BLaER1 (cell line): ENCODE data around the gene ATP23.

Experiments used
- H3K27ac ChIP-seq: shearing (Covaris generic); formaldehyde crosslinking; 2 replicates; pipeline ENCODE4 v1.8.1; 2022
- H3K27me3 ChIP-seq: shearing (Covaris generic); formaldehyde crosslinking; 2 replicates; pipeline ENCODE4 v1.8.1; 2022
- H3K36me3 ChIP-seq: shearing (Covaris generic); formaldehyde crosslinking; 2 replicates; pipeline ENCODE4 v1.8.1; 2022
- H3K4me1 ChIP-seq: shearing (Covaris generic); formaldehyde crosslinking; 2 replicates; pipeline ENCODE4 v1.8.1; 2022
- H3K4me2 ChIP-seq: shearing (Covaris generic); formaldehyde crosslinking; 2 replicates; pipeline ENCODE4 v1.8.1; 2022
- H3K4me3 ChIP-seq: shearing (Covaris generic); formaldehyde crosslinking; 2 replicates; pipeline ENCODE4 v1.8.1; 2022
- H3K9ac ChIP-seq: shearing (Covaris generic); formaldehyde crosslinking; 2 replicates; pipeline ENCODE4 v1.8.1; 2022
- H3K9me3 ChIP-seq: shearing (Covaris generic); formaldehyde crosslinking; 2 replicates; pipeline ENCODE4 v1.8.1; 2022
- H4K20me1 ChIP-seq: shearing (Covaris generic); formaldehyde crosslinking; 2 replicates; pipeline ENCODE4 v1.8.1; 2022
- Cebpa-rat ChIP-seq: shearing (Covaris generic); IDR thresholded peaks from 2 replicates; pipeline ENCODE4 v1.8.1; 2022

The ATP23 gene

DNA sequence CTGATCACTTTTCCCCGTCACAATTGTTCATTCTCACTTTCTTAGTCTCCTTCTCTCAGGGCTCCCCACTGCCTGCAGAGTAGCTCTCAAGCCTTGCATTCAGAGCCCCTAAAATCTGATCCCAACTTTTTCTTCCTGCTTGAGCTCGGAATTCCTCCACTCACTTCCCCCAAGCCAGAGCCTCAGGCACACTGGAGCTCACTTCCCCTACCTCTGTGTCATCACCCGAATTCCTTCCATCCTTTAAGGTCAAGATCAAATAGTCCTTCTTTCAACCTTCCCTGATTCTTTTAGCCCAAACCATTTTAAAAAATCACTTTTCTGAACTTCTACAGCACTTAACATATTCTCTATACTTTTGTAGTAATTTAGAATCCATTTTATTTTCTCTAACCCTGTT lies 34.1 kb upstream of the ATP23 start:
- Histone ChIP-seq H3K27me3 (no peaks in the 10 kb centered on the region), H3K4me3 (no peak overlapping the region), H3K36me3 (no peaks in the 10 kb centered on the region), H4K20me1 (no peaks in the 10 kb centered on the region), H3K27ac (no peak overlapping the region), H3K9me3 (no peaks in the 10 kb centered on the region), H3K9ac (no peak overlapping the region), H3K4me1 (peaks cover 3% of the 10 kb centered on the region; the same call in 1 of the 2 replicates), H3K4me2 (no peak overlapping the region)
- no peak for TF ChIP-seq Cebpa-rat

DNA sequence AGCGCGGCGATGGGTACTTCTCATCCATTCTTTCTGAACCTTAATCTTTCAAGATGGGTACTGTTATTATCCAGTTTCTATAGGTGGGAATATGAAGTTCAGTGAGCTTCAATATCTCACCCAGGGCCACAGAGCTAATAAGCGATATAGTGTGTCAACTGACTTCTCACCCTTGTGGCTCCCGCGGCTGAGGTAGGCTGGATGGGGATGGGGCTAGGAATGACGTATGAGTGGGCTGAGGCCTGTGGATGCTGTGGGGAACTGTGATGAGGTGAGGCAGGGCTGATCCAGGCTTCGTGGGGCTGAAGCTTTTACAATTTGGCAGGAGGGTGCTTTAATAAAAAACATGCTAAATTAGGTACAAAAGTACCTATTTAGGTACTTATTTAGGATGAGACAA lies 32.9 kb upstream of the ATP23 start:
- Histone ChIP-seq H3K4me3 (no peak overlapping the region), H3K4me2 (no peak overlapping the region), H4K20me1 (no peaks in the 10 kb centered on the region), H3K36me3 (no peaks in the 10 kb centered on the region), H3K9me3 (no peaks in the 10 kb centered on the region), H3K27me3 (no peaks in the 10 kb centered on the region), H3K4me1 (peaks cover 3% of the 10 kb centered on the region; the same call in 1 of the 2 replicates), H3K9ac (no peak overlapping the region), H3K27ac (no peak overlapping the region)
- no peak for TF ChIP-seq Cebpa-rat

DNA sequence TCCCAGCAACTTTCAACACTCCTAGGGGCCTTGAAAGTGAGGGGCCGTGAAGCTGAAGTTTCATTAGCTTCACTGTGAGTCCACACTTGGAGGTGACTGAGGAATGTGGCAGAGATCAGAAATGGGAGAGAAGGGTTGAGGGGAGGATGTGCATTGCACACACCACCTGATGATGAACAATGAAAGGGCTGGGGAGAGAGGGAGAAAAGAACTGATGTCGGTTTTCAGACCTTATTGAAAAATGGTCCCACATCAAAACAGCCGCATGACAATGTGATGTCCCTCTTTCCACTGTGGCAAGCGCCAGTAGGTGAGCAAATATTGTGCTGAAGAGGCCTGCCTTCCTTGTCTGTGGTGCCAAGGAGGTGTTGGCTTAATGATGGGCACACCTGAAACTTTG lies 32.3 kb upstream of the ATP23 start:
- no peak overlapping the region for H3K9ac ChIP-seq

DNA sequence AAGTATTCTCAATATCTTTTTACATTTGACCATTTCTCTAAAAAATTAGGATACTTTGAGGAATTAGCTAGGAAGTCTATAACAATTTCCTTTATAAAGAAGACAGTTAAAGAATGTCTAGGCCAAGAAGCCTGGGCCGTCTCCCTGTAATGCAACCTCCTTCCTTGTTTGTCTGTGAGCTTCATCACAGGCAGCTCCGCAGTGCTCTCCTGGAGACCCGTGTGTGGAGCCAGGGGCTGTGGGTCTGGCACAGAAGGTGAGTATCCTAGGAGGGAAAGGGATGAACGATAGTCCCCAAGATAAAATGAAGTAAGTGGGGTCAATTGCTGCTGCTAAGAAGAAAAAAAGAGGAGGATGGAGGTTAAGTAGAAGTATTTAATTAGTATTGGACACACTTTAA lies 31.8 kb upstream of the ATP23 start:
- no peak overlapping the region for H3K4me2 ChIP-seq
- no peak overlapping the region for H3K9ac ChIP-seq
- no peaks in the 10 kb centered on the region for H3K27me3 ChIP-seq
- TF ChIP-seq Cebpa-rat, result no peak
- no peak overlapping the region for H3K4me3 ChIP-seq
- H3K4me1 ChIP-seq, result peaks cover 3% of the 10 kb centered on the region; the same call in 1 of the 2 replicates
- no peak overlapping the region for H3K27ac ChIP-seq
- no peaks in the 10 kb centered on the region for H4K20me1 ChIP-seq
- H3K36me3 ChIP-seq, result no peaks in the 10 kb centered on the region
- H3K9me3 ChIP-seq, result no peaks in the 10 kb centered on the region

More for the DNA sequence above, 32.3 kb upstream of the ATP23 start:
- Histone ChIP-seq H3K4me2 (no peak overlapping the region), H3K27me3 (no peaks in the 10 kb centered on the region), H3K4me3 (no peak overlapping the region), H3K4me1 (peaks cover 3% of the 10 kb centered on the region; the same call in 1 of the 2 replicates), H3K27ac (no peak overlapping the region), H3K9me3 (no peaks in the 10 kb centered on the region), H3K36me3 (no peaks in the 10 kb centered on the region), H4K20me1 (no peaks in the 10 kb centered on the region)
- no peak for TF ChIP-seq Cebpa-rat

DNA sequence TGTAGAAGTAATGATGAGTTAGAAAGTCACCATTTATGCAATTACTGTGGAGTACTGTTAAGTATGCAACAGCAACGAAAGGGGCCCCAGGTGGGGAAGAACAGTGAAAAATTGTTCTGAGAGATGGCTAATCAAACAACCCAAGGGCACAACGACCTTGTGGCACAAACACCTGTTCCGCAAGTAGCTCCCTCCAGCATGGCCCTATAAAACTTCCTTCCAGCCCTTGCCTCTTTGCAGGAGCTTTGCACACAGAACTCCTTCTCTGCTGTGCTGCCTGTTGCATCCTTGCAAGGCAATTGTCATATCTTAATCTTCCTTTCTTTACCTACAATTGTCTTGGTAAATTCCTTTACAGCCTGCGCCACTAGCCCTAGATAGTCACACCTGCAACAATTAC lies 23.2 kb upstream of the ATP23 start:
- Histone ChIP-seq H3K9ac (no peak overlapping the region), H3K9me3 (no peaks in the 10 kb centered on the region), H3K4me1 (no peaks in the 10 kb centered on the region), H3K36me3 (no peaks in the 10 kb centered on the region), H3K4me2 (no peak overlapping the region), H4K20me1 (no peaks in the 10 kb centered on the region), H3K27me3 (no peaks in the 10 kb centered on the region), H3K4me3 (no peak overlapping the region), H3K27ac (no peak overlapping the region)
- TF ChIP-seq Cebpa-rat, result no peak

DNA sequence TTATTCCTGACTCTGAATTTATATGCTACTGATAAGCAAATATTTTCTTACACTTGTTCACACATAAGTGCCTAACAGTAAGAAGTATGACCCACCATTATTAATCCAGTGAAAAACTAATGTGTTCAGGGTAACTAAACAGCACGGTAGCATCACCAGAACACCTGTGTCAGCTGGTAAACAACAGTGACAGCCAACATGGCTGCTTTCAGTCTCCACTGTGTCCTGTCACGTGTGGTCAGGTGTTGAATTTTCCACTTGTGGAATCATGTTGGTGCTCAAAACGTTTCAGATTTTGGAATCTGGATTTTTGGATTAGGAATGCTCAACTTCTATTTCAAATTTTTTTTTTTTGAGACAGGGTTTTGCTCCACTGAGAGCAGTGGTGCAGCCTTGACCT lies 14.3 kb upstream of the ATP23 start:
- Histone ChIP-seq H4K20me1 (no peaks in the 10 kb centered on the region), H3K9ac (no peak overlapping the region), H3K4me2 (no peak overlapping the region), H3K36me3 (peaks cover 4% of the 10 kb centered on the region), H3K27ac (no peak overlapping the region), H3K4me3 (no peak overlapping the region), H3K27me3 (no peaks in the 10 kb centered on the region), H3K4me1 (peaks cover 9% of the 10 kb centered on the region), H3K9me3 (no peaks in the 10 kb centered on the region)
- no peak for TF ChIP-seq Cebpa-rat

DNA sequence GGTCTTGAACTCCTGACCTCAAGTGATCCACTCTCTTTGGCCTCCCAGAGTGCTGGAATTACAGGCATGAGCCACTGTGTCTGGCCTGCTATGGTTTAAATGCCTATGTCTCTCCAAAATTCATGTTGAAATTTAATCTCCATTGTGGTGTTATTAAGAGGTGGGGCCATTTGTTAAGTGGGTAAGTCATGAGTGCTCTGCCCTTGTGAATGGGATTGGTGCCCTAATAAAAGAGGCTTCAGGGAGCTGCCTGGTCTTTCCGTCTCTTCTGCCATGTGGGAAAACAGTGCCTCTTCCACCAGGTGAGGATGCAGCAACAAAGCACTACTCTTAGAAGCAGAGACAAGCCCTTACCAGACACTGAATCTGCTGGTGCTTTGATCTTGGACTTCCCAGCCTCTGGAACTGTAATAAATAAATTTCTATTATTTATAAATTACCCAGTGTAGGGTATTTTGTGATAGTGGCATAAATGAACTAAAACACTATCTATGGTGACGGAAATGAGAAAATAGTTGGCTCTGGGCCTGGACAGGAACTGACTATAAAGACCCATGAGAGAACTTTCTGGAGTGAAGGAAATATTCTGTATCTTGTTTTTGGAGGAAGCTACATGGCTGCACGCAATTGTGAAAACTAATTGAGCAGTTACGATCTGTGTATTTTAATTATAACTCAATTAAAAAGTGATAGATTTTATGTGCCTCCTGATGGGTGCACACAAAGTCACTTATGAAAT lies 12.1 kb upstream of the ATP23 start:
- H3K9me3 ChIP-seq, result no peaks in the 10 kb centered on the region
- no peak overlapping the region for H3K4me3 ChIP-seq
- H3K9ac ChIP-seq, result no peak overlapping the region
- no peak for TF ChIP-seq Cebpa-rat
- no peak overlapping the region for H3K27ac ChIP-seq
- no peak overlapping the region for H3K4me2 ChIP-seq
- no peaks in the 10 kb centered on the region for H3K27me3 ChIP-seq
- H3K36me3 ChIP-seq, result peaks cover 7% of the 10 kb centered on the region
- no peaks in the 10 kb centered on the region for H4K20me1 ChIP-seq
- H3K4me1 ChIP-seq, result peaks cover 20% of the 10 kb centered on the region

DNA sequence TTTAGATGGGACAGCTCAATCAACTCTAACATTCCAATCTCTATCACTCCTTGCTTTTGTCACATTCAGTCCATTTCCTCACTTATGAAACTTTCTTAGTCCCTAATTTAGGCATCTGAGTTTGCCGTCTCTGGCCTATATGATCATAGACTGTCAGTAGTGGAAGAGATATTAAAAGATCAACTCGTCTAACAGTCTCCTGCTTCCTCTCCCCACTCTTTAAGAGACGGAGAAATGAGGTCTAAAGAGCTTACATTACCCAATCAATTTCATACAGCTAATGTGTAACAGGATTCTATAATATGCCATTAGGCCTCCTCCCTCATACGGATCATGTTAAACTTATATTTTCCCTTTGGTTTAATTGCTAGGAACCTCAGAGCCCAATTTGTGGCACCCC lies 6.5 kb upstream of the ATP23 start:
- Histone ChIP-seq H3K27ac (peak overlapping the region; percentile 89), H3K27me3 (no peaks in the 10 kb centered on the region), H3K4me3 (peak overlapping the region; percentile 68), H4K20me1 (no peaks in the 10 kb centered on the region), H3K4me1 (peaks cover 24% of the 10 kb centered on the region), H3K4me2 (peak overlapping the region; percentile 80), H3K9me3 (no peaks in the 10 kb centered on the region), H3K36me3 (peaks cover 7% of the 10 kb centered on the region), H3K9ac (peak overlapping the region; percentile 78)
- no peak for TF ChIP-seq Cebpa-rat

DNA sequence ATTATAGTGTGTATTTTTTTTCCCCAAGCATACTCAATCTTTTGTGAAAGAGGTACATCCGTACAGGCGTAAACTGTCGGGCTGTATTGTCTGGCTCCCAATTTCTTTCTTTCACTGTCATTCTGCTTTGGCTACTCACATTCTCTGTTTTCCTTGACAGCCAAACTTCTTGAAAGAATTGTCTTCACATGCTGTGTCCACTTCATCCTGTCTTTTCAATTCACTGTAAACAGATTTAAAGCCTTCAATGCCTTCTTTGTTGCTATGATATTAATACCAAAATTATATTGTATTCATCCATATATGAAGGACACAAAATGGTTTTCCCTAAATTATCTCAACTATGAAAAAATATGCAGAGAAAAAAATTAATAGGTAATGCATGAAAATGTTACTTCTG lies 6.0 kb upstream of the ATP23 start:
- H3K27ac ChIP-seq, result peak overlapping the region; percentile 89
- H3K4me3 ChIP-seq, result peak overlapping the region; percentile 68
- H3K4me2 ChIP-seq, result peak overlapping the region; percentile 80

DNA sequence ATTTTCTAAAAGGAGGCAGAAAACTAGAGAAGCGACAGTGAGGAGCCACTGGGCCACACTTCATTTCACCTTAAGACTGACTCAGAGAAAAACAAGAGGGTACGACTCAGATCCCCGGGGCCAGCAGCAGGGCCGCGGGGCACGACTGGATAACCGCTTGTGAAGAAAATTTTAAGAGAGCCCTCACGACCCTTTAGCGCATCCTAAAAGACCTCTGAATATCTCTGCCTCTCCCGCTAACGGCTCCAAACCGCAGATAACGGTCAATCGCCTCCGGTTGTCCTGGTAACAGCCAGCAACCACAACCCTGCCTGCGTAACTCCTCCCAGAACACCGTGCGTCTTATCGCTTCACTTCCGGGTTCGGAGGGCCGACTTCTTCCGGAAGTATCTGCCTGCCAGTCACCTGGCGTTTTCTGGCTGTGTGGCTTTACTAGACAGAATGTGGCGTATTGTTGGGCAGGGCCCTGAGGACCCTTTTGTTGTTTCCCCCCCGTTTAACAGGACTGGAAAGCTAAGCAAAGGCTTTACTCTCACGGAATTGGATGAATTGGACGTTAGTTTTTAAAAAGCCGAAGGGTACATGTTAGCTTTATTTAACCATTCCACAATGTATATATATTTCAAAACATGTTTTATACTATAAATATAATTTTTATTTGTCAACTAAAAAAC lies 5.4 kb upstream of the ATP23 start:
- H3K27me3 ChIP-seq, result no peaks in the 10 kb centered on the region
- no peaks in the 10 kb centered on the region for H3K9me3 ChIP-seq
- H3K4me2 ChIP-seq, result peak overlapping the region; percentile 80
- H3K4me3 ChIP-seq, result peak overlapping the region; percentile 68
- no peaks in the 10 kb centered on the region for H4K20me1 ChIP-seq
- no peak for TF ChIP-seq Cebpa-rat
- peaks cover 31% of the 10 kb centered on the region for H3K4me1 ChIP-seq
- peaks cover 7% of the 10 kb centered on the region for H3K36me3 ChIP-seq
- peak overlapping the region; percentile 78 for H3K9ac ChIP-seq
- H3K27ac ChIP-seq, result peak overlapping the region; percentile 89

More for the DNA sequence above, 6.0 kb upstream of the ATP23 start:
- Histone ChIP-seq H3K4me1 (peaks cover 24% of the 10 kb centered on the region), H3K27me3 (no peaks in the 10 kb centered on the region), H3K9ac (peak overlapping the region; percentile 78), H4K20me1 (no peaks in the 10 kb centered on the region), H3K9me3 (no peaks in the 10 kb centered on the region), H3K36me3 (peaks cover 7% of the 10 kb centered on the region)
- TF ChIP-seq Cebpa-rat, result no peak
